Measurements from ENCODE around the gene SLC41A2.

DNA sequence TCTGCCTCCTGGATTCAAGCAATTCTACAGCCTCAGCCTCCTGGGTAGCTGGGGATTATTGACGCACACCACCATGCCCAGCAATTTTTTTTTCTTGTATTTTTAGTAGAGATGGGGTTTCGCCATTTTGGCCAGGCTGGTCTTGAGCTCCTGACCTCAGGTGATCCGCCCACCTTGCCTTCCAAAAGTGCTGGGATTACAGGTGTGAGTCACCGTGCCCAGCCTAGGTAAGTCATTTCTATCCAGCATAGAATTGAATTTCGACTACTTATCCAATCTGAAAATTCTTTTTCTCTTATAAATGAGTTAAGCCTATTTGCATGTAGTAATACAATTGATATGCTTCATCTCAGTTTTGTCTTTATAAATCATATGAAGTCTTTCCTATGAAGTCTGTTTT, 15.2 kb upstream of the SLC41A2 start:
- TF ChIP-seq, protein P1, sequence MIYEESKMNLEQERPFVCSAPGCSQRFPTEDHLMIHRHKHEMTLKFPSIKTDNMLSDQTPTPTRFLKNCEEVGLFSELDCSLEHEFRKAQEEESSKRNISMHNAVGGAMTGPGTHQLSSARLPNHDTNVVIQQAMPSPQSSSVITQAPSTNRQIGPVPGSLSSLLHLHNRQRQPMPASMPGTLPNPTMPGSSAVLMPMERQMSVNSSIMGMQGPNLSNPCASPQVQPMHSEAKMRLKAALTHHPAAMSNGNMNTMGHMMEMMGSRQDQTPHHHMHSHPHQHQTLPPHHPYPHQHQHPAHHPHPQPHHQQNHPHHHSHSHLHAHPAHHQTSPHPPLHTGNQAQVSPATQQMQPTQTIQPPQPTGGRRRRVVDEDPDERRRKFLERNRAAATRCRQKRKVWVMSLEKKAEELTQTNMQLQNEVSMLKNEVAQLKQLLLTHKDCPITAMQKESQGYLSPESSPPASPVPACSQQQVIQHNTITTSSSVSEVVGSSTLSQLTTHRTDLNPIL (CRISPR knock-in tag; IDR thresholded peaks at IDR 0.05; ENCODE audit: low read depth): no peak
- TF ChIP-seq, protein P2, sequence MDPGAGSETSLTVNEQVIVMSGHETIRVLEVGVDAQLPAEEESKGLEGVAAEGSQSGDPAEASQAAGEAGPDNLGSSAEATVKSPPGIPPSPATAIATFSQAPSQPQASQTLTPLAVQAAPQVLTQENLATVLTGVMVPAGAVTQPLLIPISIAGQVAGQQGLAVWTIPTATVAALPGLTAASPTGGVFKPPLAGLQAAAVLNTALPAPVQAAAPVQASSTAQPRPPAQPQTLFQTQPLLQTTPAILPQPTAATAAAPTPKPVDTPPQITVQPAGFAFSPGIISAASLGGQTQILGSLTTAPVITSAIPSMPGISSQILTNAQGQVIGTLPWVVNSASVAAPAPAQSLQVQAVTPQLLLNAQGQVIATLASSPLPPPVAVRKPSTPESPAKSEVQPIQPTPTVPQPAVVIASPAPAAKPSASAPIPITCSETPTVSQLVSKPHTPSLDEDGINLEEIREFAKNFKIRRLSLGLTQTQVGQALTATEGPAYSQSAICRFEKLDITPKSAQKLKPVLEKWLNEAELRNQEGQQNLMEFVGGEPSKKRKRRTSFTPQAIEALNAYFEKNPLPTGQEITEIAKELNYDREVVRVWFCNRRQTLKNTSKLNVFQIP (CRISPR knock-in tag; IDR thresholded peaks at IDR 0.05; ENCODE audit: borderline replicate concordance, low read depth): no peak
- TF ChIP-seq PATZ1 (CRISPR knock-in tag; IDR thresholded peaks at IDR 0.05; ENCODE audit: borderline replicate concordance): no peak
- TF ChIP-seq ISL1 (CRISPR knock-in tag; IDR thresholded peaks at IDR 0.05): no peak
- TF ChIP-seq ZC3H10 (CRISPR knock-in tag; IDR thresholded peaks at IDR 0.05): no peak
- TF ChIP-seq, protein P3, sequence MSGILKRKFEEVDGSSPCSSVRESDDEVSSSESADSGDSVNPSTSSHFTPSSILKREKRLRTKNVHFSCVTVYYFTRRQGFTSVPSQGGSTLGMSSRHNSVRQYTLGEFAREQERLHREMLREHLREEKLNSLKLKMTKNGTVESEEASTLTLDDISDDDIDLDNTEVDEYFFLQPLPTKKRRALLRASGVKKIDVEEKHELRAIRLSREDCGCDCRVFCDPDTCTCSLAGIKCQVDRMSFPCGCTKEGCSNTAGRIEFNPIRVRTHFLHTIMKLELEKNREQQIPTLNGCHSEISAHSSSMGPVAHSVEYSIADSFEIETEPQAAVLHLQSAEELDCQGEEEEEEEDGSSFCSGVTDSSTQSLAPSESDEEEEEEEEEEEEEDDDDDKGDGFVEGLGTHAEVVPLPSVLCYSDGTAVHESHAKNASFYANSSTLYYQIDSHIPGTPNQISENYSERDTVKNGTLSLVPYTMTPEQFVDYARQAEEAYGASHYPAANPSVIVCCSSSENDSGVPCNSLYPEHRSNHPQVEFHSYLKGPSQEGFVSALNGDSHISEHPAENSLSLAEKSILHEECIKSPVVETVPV (CRISPR knock-in tag; IDR thresholded peaks at IDR 0.05): no peak
- no peak for TF ChIP-seq RARB (CRISPR knock-in tag; IDR thresholded peaks at IDR 0.05)
- no peak for TF ChIP-seq CSDC2 (CRISPR knock-in tag; IDR thresholded peaks at IDR 0.05)
- no peak for TF ChIP-seq ARNTL (CRISPR knock-in tag; IDR thresholded peaks at IDR 0.05; ENCODE audit: borderline replicate concordance, low read depth)
- TF ChIP-seq ESRRG (CRISPR knock-in tag; IDR thresholded peaks at IDR 0.05): no peak
- TF ChIP-seq GLIS3 (CRISPR knock-in tag; IDR thresholded peaks at IDR 0.05): no peak
- TF ChIP-seq ZFP30 (CRISPR knock-in tag; IDR thresholded peaks at IDR 0.05): no peak

All from SK-N-SH treated with all-trans-retinoic acid at 6 μM for 48 hours (cell line).